Left cardiac atrium (tissue), 4 donors: ENCODE data around the gene GPC6. TPM values are rescaled to one million over a fixed set of nuclear protein-coding genes. Genes with fewer than 3 reads are reported as not detected.
"Not testable (repeated sequence)": the region's sequence is repeated elsewhere in the genome, so short reads cannot be mapped to it uniquely, and the experiment has no call there.

Experiments
- ATAC-seq, 2 donors: fragments of 200-7000 bp; cut with Tn5 transposase; one replicate each; pipeline ENCODE4 v1.9.1; 2020; ENCODE audit warnings: mild to moderate bottlenecking in 2 of 2, moderate library complexity in 2 of 2
- DNase-seq: peaks from one replicate; pipeline ENCODE4 v3.0.0-alpha.2; 2020
- intact Hi-C, 2 donors: fragments of 100-400 bp; cut with DNase I; formaldehyde crosslinking; loops; one replicate each; pipeline versions ENCODE4 v1.14.1 to v1.15.1; 2022 to 2023
- total RNA-seq, 2 donors: library from RNA; stranded (reverse); fragmentation: NEBNext Ultra II Directional; extraction: Animal tissue kit (Norgen Biotek cat#: 25700); gene quantifications; one replicate each; pipeline ENCODE4 v1.2.1, GENCODE V29; 2021
- donor health status: DM: no; HTN: yes; CAD: no.
- donor health status: DM: no; HTN: yes; CAD: no; lungs with severe emphysema.
- donor health status: DM: yes; HTN: yes; CAD: no.
- donor health status: Dilated cardiomyopathy.

The GPC6 gene
- total RNA-seq, 2 donors from 2014 or later = 2.8 to 5.4 TPM

DNA sequence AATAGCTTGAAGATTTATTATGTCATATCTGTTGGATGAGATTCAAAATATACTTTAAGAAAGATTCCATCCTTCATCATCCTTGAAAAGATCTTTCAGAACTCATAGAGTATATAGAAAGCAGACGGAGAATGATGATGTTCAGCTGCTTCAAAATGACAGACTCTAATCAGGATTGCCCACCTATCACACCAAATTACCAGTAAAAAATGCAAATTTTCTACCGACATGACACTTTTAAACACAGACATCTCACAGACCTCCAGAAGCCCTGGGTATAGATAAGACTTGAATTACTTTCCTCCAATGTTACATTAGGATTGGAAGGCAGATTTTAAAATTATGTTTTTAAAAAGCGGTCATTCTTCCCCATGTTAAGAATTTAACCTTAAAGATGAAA, 235.5 kb downstream of the GPC6 start:
- ATAC-seq (no peak), DNase-seq (no peak)
- intact Hi-C loops = no loop called here

DNA sequence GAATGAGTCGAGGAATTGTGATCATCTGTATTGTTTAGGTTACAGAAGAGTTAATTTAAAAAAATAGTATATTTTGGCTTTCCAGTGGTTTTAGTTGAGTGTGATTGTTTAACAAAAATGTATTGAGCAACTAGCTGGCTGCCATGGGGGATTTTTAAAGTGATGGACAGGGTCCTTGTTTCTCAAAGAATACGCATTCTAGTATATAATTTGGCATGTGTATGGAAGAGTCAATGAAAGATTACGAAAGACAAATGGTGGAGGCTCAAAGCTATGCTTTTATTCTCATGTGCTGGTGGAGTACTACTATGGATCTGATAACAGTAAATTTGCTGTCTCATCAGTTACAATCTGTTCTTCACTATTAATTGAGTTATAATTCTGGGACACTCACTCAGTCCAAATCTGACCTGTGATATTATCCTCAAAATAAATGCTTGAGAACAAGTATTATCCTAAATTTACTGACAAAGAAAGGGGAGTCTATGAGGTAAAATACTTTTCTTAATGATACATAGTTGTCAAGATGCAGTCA, 240.0 kb downstream of the GPC6 start:
- ATAC-seq (no peak), DNase-seq (no peak)
- intact Hi-C loops = no loop called here

DNA sequence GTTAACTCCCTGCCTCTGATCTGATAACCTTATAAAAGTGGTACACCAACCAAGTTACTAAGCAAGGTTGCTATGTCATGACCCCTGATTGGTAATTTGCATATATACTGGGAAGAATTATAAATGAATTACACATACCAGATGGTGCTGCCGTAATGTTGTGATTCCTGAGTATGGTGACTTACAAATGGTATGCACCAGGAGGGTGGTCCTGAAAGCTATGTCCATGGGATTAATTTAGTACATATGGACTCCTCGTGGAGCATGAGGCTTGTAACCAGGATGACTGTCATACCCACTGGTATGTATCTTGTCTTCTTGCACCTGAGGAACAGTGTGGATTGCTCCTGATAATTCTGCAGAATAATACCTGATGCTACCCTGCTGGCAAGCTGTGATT, 240.6 kb downstream of the GPC6 start:
- intact Hi-C loops = no loop called here
- ATAC-seq (no peak), DNase-seq (no peak)

DNA sequence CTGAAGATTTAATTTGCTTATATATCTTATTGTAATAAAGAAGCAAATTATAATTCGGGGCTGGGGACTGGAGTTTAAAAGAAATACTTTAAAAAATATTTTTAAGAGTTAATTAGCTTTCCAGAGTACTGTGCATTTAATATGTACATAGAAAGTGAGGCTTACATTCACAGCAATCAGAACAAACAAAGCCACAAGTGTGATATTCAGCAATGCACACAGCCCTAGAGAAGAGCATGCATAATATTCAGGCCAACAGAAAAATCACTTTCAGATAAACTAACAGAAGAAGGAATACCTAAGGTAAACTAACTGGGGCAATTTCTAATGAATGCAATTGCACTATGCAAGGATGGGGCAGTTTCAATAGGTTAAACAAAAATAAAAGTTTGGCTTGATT, 241.8 kb downstream of the GPC6 start:
- intact Hi-C loops = no loop called here
- ATAC-seq (no peak), DNase-seq (no peak)

DNA sequence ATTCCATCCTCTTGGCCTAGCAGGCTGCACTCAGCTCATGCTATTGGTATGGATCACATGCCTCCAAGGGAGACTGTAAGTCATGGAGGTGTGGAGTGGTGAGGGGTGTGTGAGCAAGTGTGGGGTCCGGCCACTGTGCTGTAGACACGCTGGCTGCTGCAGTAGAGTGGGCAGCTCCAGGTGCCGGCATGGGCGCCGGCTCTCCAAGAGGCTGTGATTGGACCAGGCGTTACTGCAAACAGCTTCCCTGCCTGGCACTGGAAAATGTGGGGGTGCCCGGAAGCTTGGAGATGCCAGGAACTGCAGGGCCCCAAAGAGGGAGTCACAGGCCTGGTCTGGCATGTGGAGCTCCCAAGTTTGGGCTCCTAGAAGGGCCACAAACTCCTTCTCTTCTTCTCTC, 245.7 kb downstream of the GPC6 start:
- DNase-seq = no peak
- ATAC-seq = no peak
- intact Hi-C loops = no loop called here

DNA sequence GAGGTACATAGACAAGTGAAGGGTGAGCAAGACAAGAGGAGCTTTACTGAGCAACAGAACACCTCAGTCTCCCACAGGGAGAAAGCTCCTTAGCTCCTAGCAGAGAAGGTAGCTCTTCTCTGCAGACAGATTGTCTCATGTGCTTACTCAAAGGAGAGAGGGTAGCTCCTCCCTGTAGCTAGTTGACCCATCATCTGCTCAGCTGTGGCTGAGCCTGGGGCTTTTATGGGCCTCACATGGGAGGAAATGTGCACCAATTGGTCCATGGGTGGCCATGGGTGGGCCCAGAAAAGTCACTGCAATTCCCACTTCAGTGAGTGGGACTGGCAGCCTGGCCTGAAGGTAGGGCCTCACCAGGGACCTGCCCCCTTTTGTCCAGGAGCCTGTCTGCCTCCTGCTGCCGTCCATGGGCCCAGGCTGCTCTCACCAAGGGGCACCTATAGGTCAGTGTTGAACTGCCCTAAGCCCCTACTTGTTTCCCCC, 246.2 kb downstream of the GPC6 start:
- DNase-seq (no peak), ATAC-seq (no peak)
- intact Hi-C loops = no loop called here

DNA sequence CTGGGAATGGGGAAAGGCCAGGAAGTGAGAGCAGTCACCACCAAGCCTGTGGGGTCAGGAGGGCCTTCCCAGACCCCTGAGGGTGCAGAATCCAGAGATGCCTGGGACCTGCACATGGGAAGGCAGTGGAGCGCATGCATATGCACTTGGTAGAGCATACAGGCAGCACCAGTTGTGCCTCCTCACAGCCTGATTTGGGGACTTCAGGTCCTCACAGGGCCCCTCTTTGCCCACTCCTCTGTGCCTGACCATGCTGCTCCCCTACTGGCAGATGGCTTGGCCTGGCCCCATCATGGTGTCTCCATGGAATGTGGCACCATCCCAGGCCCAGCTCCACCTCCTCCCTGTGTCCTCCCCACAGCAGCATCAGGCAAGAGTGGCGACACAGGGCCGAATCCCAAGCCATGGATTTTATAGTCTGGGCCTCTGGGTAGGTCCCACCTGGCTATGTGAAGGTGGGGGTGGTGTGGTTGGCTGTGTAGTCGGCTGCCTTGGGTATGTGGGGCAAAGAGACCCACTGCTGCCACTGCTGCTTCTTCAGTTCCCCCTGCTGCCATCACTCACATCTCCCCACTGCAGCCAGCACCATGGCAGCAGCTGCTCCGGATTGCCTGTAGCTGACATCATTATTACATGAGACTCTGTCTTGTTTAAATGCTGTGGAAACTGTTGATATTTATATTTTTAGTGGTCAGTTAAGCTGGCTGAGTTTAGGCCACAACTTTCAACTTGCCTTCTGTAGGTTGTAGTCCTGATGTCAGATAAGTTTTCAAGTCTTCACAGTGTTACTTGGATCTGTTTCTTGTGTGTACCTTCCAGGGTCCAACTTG, 247.0 kb downstream of the GPC6 start:
- DNase-seq = no peak
- no peak for ATAC-seq
- intact Hi-C loops = no loop called here

DNA sequence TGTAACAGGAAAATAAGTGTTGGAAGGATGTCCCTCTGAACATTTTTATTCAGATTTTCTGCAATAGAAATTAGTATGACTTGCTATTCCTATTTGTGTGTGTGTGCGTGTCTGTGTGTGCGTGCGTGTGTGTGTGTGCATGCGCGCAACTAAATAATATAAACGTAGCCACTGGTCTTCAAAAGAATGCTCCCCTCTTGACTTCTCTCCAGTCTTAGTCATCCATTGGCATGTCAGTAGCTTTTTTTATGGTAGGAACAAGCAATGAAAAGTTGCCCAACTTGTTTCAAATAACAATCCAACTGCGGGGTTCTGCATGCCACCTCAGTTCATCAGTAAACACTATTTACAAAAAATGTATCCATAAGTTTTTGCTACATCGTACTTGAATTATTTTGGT, 249.6 kb downstream of the GPC6 start:
- ATAC-seq (no peak), DNase-seq (no peak)
- intact Hi-C loops = no loop called here

DNA sequence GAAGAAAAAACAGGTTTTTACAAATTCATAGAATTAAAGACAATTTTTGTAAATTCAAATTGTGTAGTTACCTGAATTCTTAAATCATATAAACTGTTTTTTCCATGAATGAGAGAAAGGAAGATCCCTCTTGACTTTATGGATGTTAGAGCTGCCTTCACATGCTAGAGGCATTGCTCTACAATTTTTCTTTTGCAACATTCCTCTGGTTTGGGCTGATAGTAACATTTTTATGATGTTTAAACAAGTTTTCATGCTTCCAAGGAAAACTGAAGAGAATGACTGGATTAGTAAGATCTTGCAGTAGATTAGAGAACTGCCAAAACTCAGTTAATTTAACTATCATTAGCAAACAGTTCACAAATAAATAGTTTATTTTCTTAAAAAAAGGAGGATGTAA, 250.6 kb downstream of the GPC6 start:
- ATAC-seq (no peak), DNase-seq (no peak)
- intact Hi-C loops = no loop called here

DNA sequence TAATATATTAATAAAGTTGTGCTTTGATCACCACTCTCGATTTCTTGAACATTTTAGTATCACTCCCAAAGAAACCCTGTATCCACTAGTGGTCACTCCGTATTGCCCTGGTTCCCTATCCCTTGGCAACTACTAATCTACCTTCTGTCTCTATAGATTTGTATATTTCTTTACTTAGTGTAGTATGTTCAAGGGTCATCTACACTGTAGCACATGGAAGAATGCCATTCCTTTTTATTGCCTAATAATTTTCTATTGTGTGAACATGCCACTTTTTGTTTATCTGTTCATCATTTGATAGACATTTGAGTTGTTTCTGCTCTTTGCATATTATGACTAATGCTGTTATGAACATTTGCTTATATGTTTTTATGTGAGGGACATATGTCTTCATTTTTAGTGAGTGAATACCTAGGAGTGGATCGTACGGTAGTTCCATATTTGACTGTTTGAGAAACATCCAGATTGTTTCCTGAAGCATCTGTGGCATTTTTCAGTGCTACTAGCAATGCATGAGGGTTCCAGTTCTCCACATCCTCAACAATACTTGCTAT, 254.0 kb downstream of the GPC6 start:
- intact Hi-C loops = no loop called here
- ATAC-seq (no peak), DNase-seq (no peak)

DNA sequence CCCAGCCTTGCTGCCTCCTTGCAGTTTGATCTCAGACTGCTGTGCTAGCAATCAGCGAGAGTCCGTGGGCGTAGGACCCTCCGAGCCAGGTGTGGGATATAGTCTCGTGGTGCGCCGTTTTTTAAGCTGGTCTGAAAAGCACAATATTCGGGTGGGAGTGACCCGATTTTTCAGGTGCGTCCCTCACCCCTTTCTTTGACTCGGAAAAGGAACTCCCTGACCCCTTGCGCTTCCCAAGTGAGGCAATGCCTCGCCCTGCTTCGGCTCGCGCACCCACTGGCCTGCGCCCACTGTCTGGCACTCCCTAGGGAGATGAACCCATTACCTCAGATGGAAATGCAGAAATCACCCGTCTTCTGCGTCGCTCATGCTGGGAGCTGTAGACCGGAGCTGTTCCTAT, 269.5 kb downstream of the GPC6 start:
- DNase-seq, intact Hi-C loops, ATAC-seq: not testable (repeated sequence)

DNA sequence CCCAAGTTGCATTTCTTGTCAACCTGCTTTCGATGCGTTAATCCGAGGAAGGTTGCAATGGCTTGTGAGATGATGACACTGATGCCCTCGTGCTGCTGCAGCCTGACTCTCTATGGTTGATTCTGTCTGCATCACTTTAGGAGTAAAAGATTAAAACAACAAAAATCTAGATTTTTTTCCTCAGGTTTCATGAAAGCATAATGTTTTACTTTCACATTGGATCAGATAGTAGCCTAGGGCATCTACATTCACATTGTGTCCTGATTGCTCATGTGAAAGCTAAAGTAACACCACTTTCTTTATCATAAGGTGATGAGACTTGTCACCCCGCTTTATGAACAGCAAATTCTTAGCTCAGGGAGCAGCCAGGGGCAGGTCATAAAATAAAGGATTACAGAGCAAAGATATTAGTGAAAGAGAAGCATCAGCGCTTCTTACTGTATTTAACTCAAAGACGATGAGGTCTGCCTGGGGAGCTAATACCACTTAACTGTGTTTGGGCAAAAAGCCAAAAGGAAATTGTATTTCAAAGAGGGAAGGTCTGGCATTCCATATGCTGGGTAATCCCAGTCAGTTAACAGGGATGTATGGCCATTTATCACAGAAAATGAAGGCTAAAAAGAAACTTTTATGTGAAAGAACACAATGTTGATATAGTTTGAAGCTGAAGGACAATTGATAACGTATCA, 270.5 kb downstream of the GPC6 start:
- ATAC-seq (no peak), DNase-seq (no peak)
- intact Hi-C loops = no loop called here

DNA sequence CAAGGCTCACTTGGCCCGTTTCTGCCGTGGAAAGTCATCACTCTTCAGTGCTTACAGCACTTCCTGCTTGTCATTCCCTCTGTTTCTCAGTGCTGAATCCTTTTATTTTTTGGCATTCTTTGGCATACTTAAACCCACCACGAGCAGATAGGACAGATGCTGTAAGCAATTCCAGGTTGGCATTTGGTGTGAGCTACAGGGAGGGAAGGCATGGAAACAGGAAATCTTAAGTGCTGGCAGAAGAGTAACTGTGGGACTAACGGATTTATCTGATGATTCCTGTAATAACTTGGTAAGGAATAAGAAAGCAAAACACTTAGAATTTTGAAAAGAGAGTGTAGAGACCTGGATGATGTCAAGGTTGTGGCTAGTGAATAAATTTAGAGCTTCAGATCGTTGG, 273.4 kb downstream of the GPC6 start:
- no peak for ATAC-seq
- intact Hi-C loops = no loop called here

DNA sequence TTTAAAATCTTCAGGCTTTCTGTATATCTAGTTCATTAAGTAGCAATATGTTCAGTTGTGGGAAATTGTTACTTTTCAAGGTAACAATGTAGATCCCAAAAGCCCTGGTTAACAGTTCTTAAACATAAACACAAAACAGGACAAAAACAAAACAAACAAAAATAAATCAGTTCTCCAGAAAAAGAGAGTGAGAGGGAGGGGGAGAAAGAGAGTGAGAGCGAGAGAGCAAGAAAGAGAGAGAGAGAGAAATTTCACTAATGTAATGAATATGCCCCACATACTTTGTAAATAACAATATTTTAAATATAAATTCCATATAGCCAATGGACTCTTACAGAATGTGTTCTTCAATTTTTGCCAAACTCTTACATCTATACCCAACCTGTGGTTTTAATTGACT, 275.5 kb downstream of the GPC6 start:
- intact Hi-C loops = no loop called here
- DNase-seq (no peak), ATAC-seq (no peak)

More for the DNA sequence above, 273.4 kb downstream of the GPC6 start:
- DNase-seq = no peak

DNA sequence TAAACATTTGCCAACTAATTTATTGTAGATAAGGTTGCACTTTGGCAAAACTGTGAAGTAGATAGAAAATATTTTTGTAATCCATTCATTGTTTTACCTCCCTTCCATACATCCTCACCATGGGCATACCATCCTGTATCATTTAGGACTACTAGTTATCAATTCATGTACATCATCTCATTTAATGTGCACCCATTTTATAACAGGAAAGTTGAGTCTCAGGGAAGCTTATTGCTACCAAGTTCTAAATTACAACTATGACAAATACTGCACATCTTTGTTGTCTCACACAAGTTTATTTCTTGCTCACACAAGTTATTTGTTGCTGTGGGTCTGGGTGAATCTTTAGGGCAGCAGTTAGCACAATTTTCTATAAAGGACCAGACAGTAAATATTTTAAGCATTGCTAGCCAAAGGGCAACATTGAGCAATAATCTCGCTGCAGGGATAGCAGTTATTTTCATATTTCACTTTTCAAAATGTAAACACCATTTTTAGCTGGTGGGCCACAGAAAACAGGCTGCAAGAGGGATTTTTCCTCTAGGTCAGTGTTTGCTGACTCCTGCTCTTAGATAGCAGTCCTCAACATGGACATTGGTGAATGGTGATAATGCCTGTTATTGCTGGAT, 276.5 kb downstream of the GPC6 start:
- ATAC-seq = no peak
- intact Hi-C loops = no loop called here
- no peak for DNase-seq

DNA sequence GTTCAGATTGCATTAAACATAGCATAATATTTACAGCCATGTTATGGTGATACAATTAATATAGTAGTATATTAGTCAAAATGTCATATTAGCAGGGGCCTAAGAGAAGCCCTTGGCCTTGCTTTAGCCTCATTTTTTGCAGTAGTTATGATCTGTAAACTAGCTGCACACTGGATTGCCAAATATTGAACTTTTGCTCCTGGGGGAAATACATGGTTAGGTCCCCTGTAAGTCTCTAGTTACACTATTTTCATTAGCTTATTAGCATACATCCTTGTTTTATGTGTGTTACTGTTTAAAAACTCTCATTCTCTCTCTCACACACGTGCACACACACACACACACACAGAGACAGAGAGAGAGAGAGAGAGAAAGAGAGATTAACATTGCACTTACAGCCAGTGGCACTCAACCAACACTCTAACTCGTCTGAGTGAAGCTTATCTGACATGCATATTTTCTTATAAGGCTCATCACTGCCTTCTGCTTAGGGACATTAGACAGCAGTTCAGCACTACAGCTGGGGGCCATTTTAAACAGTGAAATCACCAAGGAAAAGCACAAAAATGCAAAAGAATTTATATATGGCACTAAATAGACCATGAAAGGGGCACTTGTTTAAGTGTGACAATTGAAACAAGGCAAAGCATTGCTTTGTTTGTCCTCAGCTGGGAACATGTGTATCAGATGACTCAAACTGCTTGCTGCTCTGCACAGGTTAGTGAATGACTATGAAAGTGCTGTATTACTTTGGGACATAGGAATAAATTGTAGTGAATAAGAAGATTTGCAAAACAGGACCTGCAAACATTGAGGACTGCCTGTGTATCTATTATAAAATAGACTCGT, 278.7 kb downstream of the GPC6 start:
- DNase-seq = peak; percentile 17
- ATAC-seq = peak; percentile 73 to 83
- intact Hi-C loops = no loop called here

DNA sequence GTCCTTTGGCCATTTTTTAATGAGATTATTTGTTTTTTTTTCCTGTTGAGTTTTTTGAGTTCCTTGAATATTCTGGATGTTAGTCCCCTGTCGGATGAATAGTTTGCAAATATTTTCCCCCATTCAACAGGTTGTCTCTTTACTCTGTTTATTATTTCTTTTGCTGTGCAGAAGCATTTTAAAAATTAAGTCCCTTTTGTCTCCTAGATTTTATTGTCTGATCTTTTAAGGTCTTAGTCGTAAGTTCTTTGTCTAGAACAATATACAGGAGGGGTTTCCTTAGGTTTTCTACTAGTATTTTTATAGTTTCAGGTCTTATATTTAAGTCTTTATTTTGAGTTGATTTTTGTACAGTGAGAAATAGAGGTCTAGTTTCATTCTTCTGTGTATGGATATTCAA, 284.4 kb downstream of the GPC6 start:
- intact Hi-C loops = no loop called here
- DNase-seq = no peak
- ATAC-seq = no peak

DNA sequence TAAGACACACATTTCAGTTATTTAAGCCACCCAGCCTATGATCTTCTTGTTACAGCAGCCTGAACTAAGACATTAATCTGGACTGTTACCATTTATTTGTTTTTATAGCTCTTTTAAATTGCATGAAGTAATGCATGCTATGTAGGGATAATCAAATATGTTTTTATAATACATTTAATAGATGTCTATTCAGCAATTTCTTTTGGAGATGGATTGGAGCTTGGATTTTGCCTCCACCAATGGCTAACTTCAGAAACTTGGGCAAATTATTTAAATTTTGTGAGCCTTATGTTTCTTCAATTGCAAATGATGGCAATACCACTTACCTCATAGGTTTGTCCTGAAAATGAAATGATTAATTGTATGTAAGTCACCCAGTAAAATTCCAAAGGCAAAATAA, 288.7 kb downstream of the GPC6 start:
- no peak for DNase-seq
- ATAC-seq = no peak
- intact Hi-C loops = no loop called here

DNA sequence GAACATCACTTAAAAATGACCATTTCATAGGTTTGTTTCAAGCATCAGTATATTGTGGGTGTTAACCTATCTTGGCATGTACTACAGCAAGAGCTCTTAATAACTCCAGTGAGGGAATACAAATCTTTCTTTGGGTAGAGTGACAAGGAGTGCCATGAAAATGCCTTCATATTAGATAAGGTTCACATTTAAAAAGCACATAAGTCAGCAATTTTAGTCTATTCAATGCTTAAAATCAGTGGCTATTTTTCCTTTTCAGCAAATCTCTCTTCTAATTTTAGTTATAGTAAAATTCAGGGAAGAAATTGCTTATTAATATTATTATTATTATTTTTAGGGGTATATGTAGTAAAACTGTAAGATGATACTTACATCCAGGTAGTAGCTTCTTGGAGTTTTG, 291.1 kb downstream of the GPC6 start:
- no peak for DNase-seq
- no peak for ATAC-seq
- intact Hi-C loops = no loop called here
